Skeletal muscle cell (primary cell): ENCODE data around the gene ANKDD1B.
A peak's percentile ranks its signal among the peaks of the same experiment; 100 is the strongest.
"Not testable (repeated sequence)": the region's sequence is repeated elsewhere in the genome, so short reads cannot be mapped to it uniquely, and the experiment has no call there.

ENCODE experiments used
- DNase-seq: peaks from one replicate; pipeline ENCODE4 v3.0.0-alpha.2; 2010; ENCODE audit warnings: low read depth
- H3K4me3 ChIP-seq: 2 replicates; pipeline ENCODE4 v1.5.1; 2011; ENCODE audit warnings: low read depth, mild to moderate bottlenecking, control low read depth, low read length, moderate library complexity

Gene ANKDD1B

DNA sequence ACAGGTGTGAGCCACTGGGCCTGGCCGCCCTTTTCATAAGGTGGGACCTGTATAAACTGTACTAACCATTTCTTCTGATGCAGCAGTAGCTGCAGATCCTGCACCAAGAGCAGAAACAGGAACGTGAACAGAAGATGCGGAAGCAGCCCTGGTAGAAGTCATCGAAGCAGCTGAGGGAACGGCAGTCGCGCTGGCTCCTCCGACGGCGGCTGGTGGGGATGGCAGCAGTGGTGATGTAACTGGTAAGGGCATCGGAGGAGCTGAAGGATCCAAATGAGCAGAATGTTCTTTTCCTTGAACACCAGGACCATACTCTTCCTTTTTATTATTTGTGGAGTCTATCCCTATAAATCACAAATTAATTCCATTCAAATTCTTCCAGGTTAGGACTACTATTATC, 73.9 kb downstream of the ANKDD1B start:
- no peak for DNase-seq
- no peak overlapping the region for H3K4me3 ChIP-seq

DNA sequence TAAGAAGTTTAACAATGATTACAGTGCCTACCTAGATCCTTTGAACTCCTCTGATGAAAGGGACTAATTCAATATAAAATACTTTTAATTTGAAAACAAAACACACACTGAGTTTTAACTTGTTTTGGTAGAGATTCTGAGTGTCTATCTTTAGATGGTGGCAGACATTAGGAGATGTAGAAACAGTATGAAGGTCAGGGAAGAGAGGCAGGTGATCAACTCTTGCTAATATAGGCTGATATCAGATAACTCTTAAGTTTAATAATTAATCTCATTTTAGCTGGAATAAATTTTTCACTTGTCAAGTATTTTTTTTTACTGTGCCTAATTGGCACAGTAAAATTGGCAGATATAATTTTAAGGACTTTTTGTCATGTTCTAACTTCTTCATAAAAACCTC, 75.2 kb downstream of the ANKDD1B start:
- no peak overlapping the region for H3K4me3 ChIP-seq

DNA sequence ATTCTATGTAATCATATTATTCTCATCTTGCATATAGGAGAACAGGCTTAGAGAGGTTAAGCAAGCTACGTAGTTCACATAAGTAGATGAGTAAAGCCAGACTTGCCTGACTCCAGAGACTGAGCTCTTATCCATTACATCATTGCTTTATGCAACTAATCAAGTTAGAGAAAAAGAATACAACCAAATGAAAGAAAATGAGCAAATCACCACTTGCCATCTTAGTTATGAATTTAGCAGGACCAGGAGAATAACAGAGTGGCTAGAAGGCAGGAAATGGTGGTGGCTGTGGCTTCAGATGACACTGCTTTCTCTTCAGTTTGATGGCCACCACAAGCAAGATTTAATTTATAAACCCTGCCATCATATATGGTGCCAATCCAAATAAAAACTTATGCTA, 79.4 kb downstream of the ANKDD1B start:
- H3K4me3 ChIP-seq: no peak overlapping the region
- DNase-seq: no peak

More for the DNA sequence above, 75.2 kb downstream of the ANKDD1B start:
- DNase-seq: no peak

DNA sequence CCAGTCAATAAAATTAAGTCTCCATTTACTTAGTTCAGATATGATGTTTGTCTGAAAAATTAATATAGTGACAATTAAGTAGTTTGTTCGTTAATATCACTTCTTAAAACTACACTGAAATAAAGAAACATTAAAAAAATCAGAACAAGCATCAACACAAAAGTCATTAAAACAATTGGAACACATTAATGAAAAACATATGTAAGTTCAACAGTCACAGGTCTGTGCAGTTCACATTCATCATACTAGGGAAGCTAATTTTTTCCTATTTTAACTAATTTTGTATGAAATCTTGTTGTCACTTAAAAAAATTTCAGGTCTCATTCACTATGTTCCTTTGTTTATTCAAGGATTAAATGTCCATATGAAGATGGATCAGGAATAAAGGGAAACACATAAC, 83.5 kb downstream of the ANKDD1B start:
- DNase-seq: no peak
- H3K4me3 ChIP-seq: no peak overlapping the region

DNA sequence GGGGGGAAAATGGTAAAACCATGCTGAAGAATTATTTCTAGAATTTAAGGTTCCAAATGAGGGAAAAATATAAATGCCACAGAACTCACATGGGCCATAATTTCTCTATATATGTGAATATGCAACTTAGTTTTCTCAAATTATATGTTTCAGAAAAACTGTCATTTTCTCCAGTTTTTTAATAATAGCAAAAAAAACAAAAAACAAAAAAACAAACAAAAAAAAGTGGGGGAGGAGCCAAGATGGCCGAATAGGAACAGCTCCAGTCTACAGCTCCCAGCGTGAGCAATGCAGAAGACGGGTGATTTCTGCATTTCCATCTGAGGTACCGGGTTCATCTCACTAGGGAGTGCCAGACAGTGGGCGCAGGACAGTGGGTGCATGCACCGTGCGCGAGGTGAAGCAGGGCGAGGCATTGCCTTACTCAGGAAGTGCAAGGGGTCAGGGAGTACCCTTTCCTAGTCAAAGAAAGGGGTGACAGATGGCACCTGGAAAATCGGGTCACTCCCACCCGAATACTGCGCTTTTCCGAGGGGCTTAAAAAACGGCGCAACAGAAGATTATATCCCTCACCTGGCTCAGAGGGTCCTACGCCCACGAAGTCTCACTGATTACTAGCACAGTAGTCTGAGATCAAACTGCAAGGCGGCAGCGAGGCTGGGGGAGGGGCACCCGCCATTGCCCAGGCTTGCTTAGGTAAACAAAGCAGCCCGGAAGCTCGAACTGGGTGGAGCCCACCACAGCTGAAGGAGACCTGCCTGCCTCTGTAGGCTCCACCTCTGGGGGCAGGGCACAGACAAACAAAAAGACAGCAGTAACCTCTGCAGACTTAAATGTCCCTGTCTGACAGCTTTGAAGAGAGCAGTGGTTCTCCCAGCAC, 84.5 kb downstream of the ANKDD1B start:
- H3K4me3 ChIP-seq, DNase-seq: not testable (repeated sequence)

DNA sequence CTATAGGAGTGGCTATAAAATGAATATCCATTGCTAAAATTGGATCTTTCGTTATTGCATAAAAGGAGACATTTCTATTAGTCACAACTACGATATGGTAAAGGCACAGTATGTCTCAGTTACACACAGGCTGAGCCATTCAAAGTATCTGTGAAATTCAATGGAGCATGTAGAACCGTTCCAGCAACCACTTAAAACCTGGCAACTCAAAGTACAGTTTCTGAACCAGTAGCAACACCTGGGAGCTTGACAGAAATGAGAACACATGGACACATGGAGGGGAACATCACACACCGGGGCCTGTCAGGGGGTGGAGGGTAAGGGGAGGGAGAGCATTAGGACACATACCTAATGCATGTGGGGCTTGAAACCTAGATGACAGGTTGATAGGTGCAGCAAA, 90.6 kb downstream of the ANKDD1B start:
- H3K4me3 ChIP-seq: no peak overlapping the region
- no peak for DNase-seq

DNA sequence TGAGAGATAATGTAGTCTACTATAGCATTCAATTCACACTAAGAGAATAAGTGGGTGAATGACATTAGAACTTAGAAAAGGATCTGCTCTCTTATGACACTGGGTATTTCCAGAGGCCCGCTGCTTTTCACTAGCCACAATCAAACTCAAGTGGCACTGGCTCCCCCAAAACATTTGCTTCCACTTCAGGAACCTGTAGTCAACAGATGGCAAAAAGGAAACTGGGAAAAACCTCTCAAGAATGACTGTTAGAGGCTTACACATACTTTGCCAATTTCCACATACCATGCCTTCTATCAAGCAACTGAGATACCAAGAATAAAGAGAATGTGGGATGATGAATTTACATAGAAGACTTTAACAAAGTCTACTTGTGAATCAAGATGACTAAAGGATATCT, 94.8 kb downstream of the ANKDD1B start:
- DNase-seq: no peak

DNA sequence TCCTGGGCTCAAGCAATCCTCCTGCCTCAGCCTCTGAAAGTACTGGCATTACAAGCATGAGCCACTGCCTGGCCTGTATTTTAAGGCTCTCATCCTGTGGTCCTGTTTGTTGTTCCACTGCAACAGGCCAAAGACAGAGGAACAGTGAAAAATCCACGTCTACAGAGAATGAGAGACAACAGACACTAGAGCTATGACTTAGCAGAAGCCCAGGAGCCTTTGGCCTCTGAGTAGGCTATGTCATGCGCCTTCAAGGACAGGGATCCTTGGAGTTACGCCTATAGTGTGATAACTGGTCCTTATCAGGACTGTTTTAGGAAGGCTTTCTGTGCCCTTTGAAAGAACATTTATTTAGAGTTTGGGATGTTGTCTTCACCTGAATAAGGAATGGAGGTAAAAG, 95.5 kb downstream of the ANKDD1B start:
- DNase-seq: no peak
- no peak overlapping the region for H3K4me3 ChIP-seq

More for the DNA sequence above, 94.8 kb downstream of the ANKDD1B start:
- no peak overlapping the region for H3K4me3 ChIP-seq

DNA sequence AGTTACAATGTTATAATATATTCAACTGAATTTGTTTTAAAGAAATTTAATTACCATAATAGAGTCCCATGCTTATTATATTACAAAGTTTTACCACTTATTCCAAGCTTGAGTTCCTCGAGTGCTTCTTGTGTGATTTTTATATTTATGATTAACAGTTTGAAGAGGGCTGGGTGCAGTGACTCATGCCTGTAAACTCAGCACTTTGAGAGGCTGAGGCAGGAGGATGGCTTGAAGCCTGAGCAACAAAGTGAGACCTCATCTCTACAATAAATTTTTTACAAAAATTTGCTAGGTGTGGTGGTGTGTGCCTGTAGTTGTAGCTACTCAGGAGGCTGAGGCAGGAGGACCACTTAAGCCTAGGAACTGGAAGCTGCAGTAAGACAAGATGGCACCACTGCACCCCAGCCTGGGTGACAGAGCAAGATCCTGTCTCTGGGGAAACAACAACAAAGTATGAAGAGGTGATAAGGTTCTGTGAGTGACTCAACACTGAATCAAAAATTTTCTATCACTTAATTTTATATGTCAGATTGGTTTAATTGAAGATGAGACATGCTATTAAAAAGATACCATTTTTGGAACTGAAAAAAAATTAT, 96.8 kb downstream of the ANKDD1B start:
- no peak overlapping the region for H3K4me3 ChIP-seq
- no peak for DNase-seq

DNA sequence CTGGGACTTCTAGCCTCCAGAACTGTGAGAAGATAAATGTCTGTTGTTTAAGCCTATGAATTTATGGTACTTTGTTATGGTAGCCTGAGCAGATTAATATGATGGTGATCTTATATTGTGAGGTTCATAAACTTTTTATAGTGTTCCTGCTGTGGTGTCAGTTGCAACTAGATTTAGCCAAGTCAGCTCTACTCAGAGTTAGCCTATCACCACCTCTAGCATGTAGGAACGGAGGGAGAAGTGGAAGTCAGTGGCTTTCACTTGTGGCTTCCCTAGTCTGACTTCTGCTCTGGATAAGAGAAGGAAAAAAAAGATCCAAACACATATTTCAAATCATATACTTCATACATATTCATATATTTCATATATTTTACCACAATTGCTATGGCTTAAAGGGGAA, 99.4 kb downstream of the ANKDD1B start:
- H3K4me3 ChIP-seq: no peak overlapping the region
- no peak for DNase-seq

DNA sequence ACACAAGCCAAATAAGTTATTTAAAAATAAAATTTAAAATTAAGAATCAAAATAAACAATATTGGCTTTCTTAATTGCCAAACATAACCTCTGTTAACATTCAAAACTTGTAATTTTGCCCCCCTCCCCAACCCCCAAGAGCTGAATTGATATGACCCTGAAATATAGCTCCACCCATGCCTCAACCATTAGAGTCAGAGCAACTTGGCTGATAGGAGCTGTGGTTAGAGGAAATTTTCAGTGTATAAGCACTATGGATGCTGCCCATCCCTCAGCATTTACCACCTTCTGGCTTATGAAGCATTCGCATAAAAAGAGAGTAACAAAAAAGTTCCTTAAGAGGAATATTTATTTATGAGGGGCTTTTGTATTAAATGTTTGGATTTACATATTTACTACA, 99.9 kb downstream of the ANKDD1B start:
- no peak for DNase-seq
- no peak overlapping the region for H3K4me3 ChIP-seq

DNA sequence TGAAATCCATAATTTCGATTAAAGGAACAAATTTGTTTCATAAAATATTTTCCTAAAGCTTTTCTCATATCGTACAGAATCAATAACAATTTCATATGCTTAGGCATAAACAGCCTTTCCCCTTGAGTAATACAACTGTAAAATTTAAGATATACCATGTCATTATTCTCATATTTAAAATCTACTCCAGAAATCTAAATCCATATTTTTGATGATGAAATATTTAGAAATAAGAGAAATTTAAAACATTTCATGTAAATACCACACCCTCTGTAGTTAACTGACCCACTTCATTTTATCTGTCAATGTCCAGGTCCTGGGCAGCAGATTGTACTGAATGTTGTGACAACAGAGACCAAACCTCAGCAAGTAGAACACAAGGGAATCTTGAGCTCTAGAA, 100.8 kb downstream of the ANKDD1B start:
- no peak overlapping the region for H3K4me3 ChIP-seq
- no peak for DNase-seq

DNA sequence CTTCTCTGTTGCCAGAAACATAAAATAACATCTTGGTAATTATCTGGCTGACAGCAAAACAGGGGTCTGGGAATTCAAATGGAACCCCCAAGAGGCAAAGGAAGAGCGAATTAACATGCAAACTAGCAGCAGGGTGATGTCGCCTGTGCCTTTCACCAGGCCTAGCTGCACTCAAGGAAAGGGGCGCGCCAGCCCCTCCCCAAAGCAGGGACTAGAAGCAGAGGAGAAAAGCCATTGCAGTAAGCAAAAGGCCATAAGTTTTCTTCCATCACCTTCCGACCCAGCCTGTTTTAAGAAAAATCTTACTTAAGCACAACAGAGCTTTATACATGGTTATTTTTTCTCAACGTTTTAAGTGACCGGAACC, 105.4 kb downstream of the ANKDD1B start:
- no peak for DNase-seq

DNA sequence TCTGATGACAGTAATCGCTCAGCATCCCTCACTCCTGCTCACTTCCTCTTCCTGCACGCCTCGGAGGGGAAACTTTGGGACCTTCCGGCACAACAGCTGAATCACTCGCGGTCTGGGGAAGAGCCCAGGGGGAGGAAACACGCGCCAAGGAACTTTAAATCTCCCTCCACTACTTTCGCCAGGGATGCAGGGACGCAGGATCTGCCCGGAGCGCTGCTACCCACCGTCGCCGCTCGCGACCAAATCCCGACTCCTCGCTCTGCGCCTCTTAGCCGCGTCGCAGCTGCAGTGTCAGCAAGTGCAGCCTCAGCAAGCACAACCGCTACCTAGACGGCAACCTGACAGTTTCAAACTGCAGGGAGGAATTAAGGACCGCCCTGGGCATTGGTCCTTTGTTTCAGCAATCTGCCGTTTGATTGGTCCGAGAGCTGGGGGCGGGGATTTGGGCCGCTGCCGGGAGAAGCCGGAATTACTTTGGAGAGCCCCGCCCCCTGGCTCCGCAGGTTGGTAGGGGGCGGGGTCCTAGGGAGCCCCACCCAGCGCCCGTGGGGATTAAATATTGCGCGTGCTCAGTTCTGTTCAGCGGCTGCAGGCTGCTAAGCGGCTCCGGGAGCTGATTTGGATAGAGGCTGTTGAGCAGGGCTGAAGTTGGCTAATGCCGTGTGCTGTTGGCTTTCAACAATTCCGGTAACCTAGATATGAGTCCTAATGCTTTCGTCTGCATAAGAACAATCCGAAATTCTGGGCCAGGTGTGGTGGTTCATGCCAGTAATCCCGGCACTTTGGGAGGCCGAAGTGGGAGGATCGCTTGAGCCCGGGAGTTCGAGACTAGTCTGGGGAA, 106.0 kb downstream of the ANKDD1B start, which contains the start of gene POC5:
Gene POC5 (minus strand): TSS at position 356 of the 841 bp plus-strand sequence. CDS start 4,500 bp downstream, outside the sequence.
- DNase-seq: peak; percentile 79
- peak within 1 kb of the TSS; percentile 88 for H3K4me3 ChIP-seq

More for the DNA sequence above, 105.4 kb downstream of the ANKDD1B start:
- peak overlapping the region; percentile 88 for H3K4me3 ChIP-seq

DNA sequence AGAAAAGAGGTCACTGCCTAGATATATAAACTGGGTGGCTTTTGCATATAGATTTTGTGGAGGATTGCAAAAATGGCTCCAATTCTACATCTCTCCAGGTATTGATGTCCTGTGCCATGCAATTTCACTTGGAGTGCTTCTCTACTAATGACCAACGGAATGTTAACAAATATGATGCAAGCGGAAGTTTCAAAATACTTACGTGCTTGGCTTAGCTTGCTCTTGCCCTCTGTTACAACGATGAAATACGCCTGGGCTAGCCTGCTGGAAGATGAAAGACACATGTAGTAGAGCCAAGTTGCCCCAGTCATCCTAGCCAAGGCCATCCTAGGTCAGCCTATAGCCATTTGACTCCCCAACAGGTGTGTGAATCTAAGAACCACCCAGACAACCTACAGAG, 109.6 kb downstream of the ANKDD1B start:
- no peak for DNase-seq
- no peak overlapping the region for H3K4me3 ChIP-seq
